Activated B cell treated with CpG ODN at 0.5 μM for 24 hours (primary cell): ENCODE measurements around the gene ALG9. TPM values are rescaled to one million over a fixed set of nuclear protein-coding genes. Genes with fewer than 3 reads are reported as not detected.

ENCODE experiments used
- ATAC-seq: fragments of 200-7000 bp; cut with Tn5 transposase; one replicate; pipeline ENCODE4 v1.10.0; 2021; ENCODE audit warnings: low read depth, mild to moderate bottlenecking, moderate library complexity
- CTCF ChIA-PET: fragments of 350-600 bp; sonication (Branson Sonifier 250); formaldehyde crosslinking; loops from one replicate; lab custom pipeline; 2021; ENCODE audit warnings: antibody characterized with exemption; lab: Charles Lee
- POLR2A ChIA-PET: fragments of 350-600 bp; sonication (Branson Sonifier 250); formaldehyde crosslinking; loops from one replicate; lab custom pipeline; 2021; ENCODE audit warnings: antibody characterized with exemption; lab: Charles Lee
- DNase-seq: peaks from one replicate; pipeline ENCODE4 v3.0.0; 2022
- H3K27ac Mint-ChIP-seq: one replicate; pipeline ENCODE4 v1.8.0; 2020; ENCODE audit warnings: mixed read lengths
- H3K27me3 Mint-ChIP-seq: one replicate; pipeline ENCODE4 v1.8.0; 2021; ENCODE audit warnings: mixed read lengths
- H3K36me3 Mint-ChIP-seq: one replicate; pipeline ENCODE4 v1.8.0; 2021; ENCODE audit warnings: low read depth, mixed read lengths
- H3K4me1 Mint-ChIP-seq: one replicate; pipeline ENCODE4 v1.8.0; 2021; ENCODE audit warnings: mixed read lengths
- H3K4me3 Mint-ChIP-seq: one replicate; pipeline ENCODE4 v1.8.0; 2020; ENCODE audit warnings: mild to moderate bottlenecking, mixed read lengths
- H3K9me3 Mint-ChIP-seq: one replicate; pipeline ENCODE4 v1.8.0; 2020; ENCODE audit warnings: mixed read lengths
- CTCF ChIP-seq: fragments of 200-600 bp; IDR thresholded peaks from one replicate; pipeline ENCODE4 v1.8.0; 2022; ENCODE audit warnings: antibody characterized with exemption, mild to moderate bottlenecking
- intact Hi-C: fragments of 100-400 bp; cut with micrococcal nuclease; formaldehyde crosslinking; loops from one replicate; pipeline ENCODE4 v1.15.1; 2024
- total RNA-seq: library from RNA; stranded (reverse); gene quantifications from 2 replicates; pipeline ENCODE4 v1.2.3, GENCODE V29; 2022

Gene ALG9
- total RNA-seq, 1 donor from 2014 or later, result 20.1 TPM

DNA sequence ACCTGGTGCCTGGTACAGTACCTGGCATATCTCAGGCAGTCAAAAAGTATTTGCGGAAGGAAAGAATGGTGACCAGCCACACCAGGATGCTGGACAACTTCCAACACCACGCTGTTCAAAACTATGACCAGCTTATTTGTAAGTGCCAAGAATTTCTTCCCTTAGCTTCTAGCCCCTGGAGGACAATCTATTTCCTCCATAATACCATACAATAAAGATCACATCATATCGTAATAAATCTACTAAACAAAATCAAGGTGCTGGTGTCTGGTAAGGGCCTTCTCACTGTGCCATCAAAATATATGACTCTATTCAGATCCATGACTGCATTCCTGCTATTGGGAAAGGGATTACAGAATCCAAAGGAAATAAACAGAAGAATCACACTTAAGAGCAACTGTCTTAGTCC lies 51.5 kb downstream of the ALG9 start:
- ChIA-PET CTCF (no interaction called here), POLR2A (no interaction called here)
- peaks cover 33% of the 10 kb centered on the region for H3K36me3 Mint-ChIP-seq

DNA sequence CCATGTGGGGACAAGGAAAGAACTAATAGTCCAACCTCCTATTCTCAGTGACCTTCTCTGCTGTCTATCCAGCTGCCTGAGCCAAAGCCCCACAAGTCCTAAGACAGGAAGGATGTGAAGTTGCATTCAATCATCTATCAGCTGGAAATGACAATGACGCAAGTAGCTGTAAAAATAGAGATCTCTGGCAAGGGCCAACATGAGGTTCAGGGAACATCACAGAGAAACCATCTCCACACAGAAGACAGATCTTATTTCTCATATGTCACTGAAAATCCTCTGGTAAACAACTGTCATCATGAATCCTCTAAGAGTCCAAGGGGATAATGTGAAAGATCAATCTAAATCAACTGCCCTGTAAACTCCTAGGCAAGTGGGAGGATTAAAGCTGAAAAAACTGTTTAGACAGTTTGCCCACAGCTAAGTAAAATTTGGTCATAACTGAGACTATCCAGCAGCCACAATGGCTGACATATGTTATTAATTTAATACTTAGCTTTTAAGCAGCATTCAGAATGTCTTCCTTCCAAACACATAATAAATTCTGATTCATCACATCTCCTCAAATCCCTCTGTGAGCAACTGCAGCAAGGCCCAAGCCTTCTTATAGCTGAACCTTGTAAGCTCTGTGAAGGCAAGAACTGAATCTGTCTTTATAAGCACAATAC lies 52.1 kb downstream of the ALG9 start:
- Mint-ChIP-seq H3K27me3 (no peaks in the 10 kb centered on the region), H3K36me3 (peaks cover 33% of the 10 kb centered on the region), H3K4me1 (no peaks in the 10 kb centered on the region), H3K4me3 (no peak overlapping the region), H3K9me3 (no peaks in the 10 kb centered on the region), H3K27ac (no peak overlapping the region)
- TF ChIP-seq CTCF, result no peak
- intact Hi-C loops, result no loop called here
- no peak for ATAC-seq
- CTCF ChIA-PET, result no interaction called here
- no peak for DNase-seq
- POLR2A ChIA-PET, result no interaction called here

More for the DNA sequence above, 51.5 kb downstream of the ALG9 start:
- DNase-seq (no peak), ATAC-seq (no peak)
- H3K4me1 Mint-ChIP-seq, result no peaks in the 10 kb centered on the region
- intact Hi-C loops, result no loop called here
- no peak for TF ChIP-seq CTCF
- H3K9me3 Mint-ChIP-seq, result no peaks in the 10 kb centered on the region
- no peaks in the 10 kb centered on the region for H3K27me3 Mint-ChIP-seq
- no peak overlapping the region for H3K27ac Mint-ChIP-seq
- H3K4me3 Mint-ChIP-seq, result no peak overlapping the region

DNA sequence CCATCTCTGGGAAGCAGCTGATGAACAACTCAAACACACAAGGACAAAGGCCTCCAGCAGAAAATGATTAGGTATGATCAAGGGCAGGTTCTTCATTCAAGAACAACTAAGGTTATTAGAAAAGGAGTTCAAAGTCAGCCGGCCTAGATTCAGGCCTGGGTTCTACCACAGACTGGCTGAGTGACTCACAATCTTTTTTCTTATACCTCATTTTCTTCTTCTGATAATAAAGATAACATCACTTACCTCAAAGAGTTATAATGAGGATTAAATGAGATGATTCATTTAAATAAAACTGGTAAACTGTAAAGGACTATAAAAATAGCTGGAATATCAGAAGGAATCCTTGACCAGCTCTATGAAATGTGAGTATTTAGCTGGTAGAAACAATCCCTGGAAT lies 55.9 kb downstream of the ALG9 start:
- ATAC-seq (no peak), DNase-seq (no peak)
- no peak overlapping the region for H3K27ac Mint-ChIP-seq
- TF ChIP-seq CTCF, result no peak
- intact Hi-C loops, result no loop called here
- POLR2A ChIA-PET, result no interaction called here
- no peaks in the 10 kb centered on the region for H3K9me3 Mint-ChIP-seq
- CTCF ChIA-PET, result no interaction called here
- peaks cover 32% of the 10 kb centered on the region for H3K36me3 Mint-ChIP-seq
- H3K27me3 Mint-ChIP-seq, result no peaks in the 10 kb centered on the region
- no peak overlapping the region for H3K4me3 Mint-ChIP-seq
- H3K4me1 Mint-ChIP-seq, result no peaks in the 10 kb centered on the region

GRCh38 chr11:111814557-111815320 lies 56.6 kb downstream of the ALG9 start:
- POLR2A ChIA-PET, result interaction anchor here (0.6 kb wide), 1 partner anchor 11 kb away, joined by 3 read pairs; no protein-coding TSS in a partner anchor
- ATAC-seq, result no peak
- H3K36me3 Mint-ChIP-seq, result peaks cover 30% of the 10 kb centered on the region
- H3K9me3 Mint-ChIP-seq, result no peaks in the 10 kb centered on the region
- CTCF ChIA-PET, result no interaction called here
- no peak overlapping the region for H3K27ac Mint-ChIP-seq
- TF ChIP-seq CTCF, result no peak
- H3K27me3 Mint-ChIP-seq, result no peaks in the 10 kb centered on the region
- intact Hi-C loops, result no loop called here
- H3K4me3 Mint-ChIP-seq, result no peak overlapping the region
- H3K4me1 Mint-ChIP-seq, result no peaks in the 10 kb centered on the region
- no peak for DNase-seq

GRCh38 chr11:111814106-111814505 lies 57.3 kb downstream of the ALG9 start:
- TF ChIP-seq CTCF, result no peak
- peaks cover 32% of the 10 kb centered on the region for H3K36me3 Mint-ChIP-seq
- ChIA-PET POLR2A (no interaction called here), CTCF (no interaction called here)
- H3K4me1 Mint-ChIP-seq, result no peaks in the 10 kb centered on the region
- H3K9me3 Mint-ChIP-seq, result no peaks in the 10 kb centered on the region
- no peak for ATAC-seq
- no peak for DNase-seq
- intact Hi-C loops, result no loop called here
- H3K27ac Mint-ChIP-seq, result no peak overlapping the region
- no peaks in the 10 kb centered on the region for H3K27me3 Mint-ChIP-seq
- no peak overlapping the region for H3K4me3 Mint-ChIP-seq
